IPS DF 19.7 (cell line): Measurements from ENCODE around the gene FZR1.
A peak's percentile ranks its signal among the peaks of the same experiment; 100 is the strongest.

ENCODE experiments used
- DNase-seq: peaks from one replicate; pipeline ENCODE4 v3.0.0-alpha.2; 2013; ENCODE audit warnings: low read depth, low spot score

The FZR1 gene

GRCh38 chr19:3474010-3474409, 32.1 kb upstream of the FZR1 start:
- DNase-seq: no peak

- DNase-seq: no peak
Measured at GRCh38 chr19:3474614-3475013, 31.5 kb upstream of the FZR1 start.

DNA sequence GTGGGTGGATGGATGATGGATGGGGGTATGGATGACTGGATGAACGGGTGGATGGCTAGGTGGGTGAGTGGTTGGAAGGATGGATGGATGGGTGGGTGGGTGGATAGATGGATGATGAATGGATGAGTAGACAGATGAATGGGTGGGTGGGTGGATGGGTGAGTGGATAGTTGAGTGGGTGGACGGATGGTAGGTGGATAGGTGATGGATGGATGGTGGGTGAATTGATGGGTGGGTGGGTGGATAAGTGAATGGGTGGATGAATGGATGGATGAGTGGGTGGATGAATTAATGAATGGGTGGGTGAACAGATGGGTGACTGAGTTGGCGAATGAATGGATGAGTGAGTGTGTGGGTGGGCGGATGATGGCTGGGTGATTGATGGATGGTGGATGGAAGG, 30.7 kb upstream of the FZR1 start:
- DNase-seq: no peak

- no peak for DNase-seq
Measured at GRCh38 chr19:3476830-3477229, 29.3 kb upstream of the FZR1 start.

DNA sequence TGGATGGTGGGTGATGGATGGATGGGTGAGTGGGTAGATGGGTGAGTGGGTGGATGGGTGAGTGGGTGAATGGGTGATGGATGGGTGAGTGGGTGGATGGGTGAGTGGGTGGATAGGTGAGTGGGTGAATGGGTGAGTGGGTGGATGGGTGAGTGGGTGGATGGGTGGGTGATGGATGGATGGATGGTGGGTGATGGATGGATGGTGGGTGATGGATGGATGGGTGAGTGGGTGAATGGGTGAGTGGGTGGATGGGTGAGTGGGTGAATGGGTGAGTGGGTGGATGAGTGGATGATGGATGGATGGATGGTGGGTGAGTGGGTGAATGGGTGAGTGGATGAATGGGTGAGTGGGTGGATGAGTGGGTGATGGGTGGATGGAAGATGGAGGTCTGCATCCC, 28.6 kb upstream of the FZR1 start:
- DNase-seq: no peak

DNA sequence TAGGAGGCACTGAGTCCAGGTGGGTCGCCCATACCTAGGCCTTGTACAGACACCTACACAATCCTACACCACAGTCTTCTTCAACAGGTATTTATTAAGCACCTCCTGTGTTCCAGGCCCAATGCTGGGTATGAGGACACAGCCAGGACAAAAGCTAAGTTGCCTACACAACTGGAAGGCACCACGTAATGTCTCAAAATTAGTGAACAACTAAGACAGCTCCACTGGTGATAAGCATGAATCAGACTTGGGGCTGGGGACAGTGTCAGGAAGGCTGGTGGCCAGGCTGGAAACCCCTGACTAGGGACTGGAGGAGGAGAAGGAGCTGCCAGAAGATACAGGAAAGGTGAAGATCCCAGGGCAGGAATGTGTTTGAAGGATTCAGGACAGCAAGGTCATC, 28.2 kb upstream of the FZR1 start:
- no peak for DNase-seq

- no peak for DNase-seq
Measured at GRCh38 chr19:3478409-3479176, 27.5 kb upstream of the FZR1 start.

DNA sequence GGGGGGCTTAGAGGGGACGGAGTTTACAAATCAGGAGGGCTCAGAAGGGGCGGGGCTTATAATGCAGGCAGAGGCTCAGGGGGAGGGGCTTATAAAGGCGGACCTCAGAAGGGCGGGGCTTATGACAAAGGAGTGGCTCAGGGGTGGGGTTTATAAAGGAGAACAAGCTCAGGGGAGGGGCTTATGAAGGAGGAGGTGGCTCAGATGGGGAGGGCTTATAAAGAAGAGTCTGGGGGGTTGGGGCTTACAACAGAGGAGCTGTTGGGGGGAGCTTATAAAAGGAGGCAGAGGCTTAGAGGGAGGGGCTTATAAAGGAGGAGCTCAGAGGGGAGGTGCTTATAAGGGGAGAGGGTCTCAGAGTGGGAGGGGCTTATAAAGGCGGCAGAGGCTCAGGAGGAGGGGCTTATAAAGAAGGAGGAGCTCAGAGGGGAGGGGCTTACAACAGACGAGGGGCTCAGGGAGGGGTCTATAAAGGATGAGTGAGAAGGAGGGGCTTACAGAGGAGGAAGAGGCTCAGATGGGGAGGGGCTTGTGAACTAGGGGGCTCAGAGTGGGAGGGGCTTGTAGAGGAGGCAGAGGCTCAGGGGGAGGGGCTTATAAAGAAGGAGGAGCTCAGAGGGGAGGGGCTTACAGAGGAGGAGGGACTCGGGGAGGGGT, 26.8 kb upstream of the FZR1 start:
- DNase-seq: no peak

GRCh38 chr19:3479834-3480215, 26.3 kb upstream of the FZR1 start:
- DNase-seq: no peak

- no peak for DNase-seq
Measured at GRCh38 chr19:3480383-3481091, 25.6 kb upstream of the FZR1 start, which contains the start of gene SMIM24. TSS of gene SMIM24 (minus strand) at chr19:3480525. CDS start at chr19:3480463, 62 bp downstream.

GRCh38 chr19:3481241-3482090, 24.6 kb upstream of the FZR1 start:
- no peak for DNase-seq

- no peak for DNase-seq
Measured at GRCh38 chr19:3482507-3483225, 23.4 kb upstream of the FZR1 start.

GRCh38 chr19:3483226-3483628, 22.9 kb upstream of the FZR1 start, which contains the start of gene SMIM44:
TSS of gene SMIM44 (minus strand) at chr19:3483441. CDS start at chr19:3483403, 38 bp downstream.
- no peak for DNase-seq

DNA sequence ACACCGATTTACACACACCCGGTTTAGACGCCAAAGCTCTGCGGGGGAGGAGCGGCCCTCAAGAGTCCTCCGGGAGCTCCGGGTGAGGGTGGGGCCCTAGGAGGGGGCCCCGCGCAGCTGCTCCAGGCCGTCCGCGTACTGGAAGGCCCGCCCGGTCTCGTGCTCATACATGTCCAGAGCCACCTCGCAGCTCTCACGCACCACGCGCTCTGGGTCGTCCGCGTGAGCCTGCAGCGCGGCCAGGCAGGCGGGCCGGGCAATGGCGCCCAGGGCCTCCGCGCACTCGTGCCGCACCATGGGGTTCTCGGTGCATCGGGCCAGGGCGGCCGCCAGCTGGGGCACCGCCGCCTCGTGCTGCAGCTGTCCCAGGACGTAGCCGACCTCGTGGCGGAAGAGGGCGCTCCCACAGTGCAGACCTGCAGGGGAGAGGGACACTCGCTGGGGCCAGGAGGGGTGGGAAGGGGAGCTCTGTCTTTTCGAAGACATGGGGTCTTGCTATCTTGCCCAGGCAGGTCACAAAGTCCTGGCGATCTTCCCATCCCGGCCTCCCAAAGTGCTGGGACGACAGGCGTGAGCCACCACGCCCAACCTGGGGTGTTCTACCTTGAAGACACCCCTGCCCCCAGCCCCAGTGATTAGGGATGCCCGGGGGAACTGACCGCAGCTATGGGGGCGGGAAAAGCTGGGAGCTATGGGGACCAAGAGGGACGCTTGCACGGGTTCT, 14.6 kb upstream of the FZR1 start:
- no peak for DNase-seq

- DNase-seq: no peak
Measured at GRCh38 chr19:3492131-3492839, 13.8 kb upstream of the FZR1 start.

GRCh38 chr19:3492919-3493318, 13.2 kb upstream of the FZR1 start:
- no peak for DNase-seq

DNA sequence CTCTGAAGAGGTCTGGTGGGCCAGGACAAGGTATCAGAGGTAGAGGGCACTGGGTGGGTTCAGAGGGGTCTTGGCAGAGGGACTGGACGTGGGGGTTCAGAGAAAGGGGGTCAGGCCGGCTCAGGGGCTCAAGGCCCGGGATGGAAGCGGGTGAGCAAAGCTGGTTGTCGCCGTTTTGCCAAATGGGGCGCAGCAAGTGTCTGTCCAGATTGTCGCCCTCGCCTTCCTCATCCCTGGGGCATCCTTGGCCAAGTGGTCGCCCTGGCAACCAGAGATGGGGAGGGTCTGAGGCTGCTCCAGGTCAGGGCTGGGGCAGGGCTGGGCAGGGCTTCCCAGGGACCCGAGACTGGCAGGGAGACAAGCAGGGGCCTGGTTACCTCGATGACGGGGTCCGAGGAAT, 12.5 kb upstream of the FZR1 start:
- no peak for DNase-seq

- peak; percentile 52 for DNase-seq
Measured at GRCh38 chr19:3494051-3494450, 12.1 kb upstream of the FZR1 start.

- no peak for DNase-seq
Measured at GRCh38 chr19:3494559-3494958, 11.6 kb upstream of the FZR1 start.
